Testis (tissue), 3 donors: ENCODE data around the gene KRT9. TPM values are rescaled to one million over a fixed set of nuclear protein-coding genes. Genes with fewer than 3 reads are reported as not detected.
"Not testable (repeated sequence)": the region's sequence is repeated elsewhere in the genome, so short reads cannot be mapped to it uniquely, and the experiment has no call there.

Experiments
- DNase-seq: peaks from one replicate; pipeline ENCODE4 v3.0.0-alpha.2; 2019
- H3K27ac ChIP-seq, 2 donors: fragments of 200-600 bp; sonication (generic); one replicate each; pipeline ENCODE4 v1.5.1; 2019
- H3K27me3 ChIP-seq: fragments of 200-600 bp; sonication (generic); one replicate; pipeline ENCODE4 v1.5.1; 2019
- H3K36me3 ChIP-seq: fragments of 200-600 bp; sonication (generic); one replicate; pipeline ENCODE4 v1.5.1; 2017; ENCODE audit warnings: low read depth; ENCODE audit errors: missing control alignments
- H3K4me1 ChIP-seq: fragments of 200-600 bp; sonication (generic); one replicate; pipeline ENCODE4 v1.5.1; 2019
- H3K4me3 ChIP-seq, 2 donors: fragments of 200-600 bp; sonication (generic); one replicate each; pipeline ENCODE4 v1.5.1; 2017 to 2019
- H3K9me3 ChIP-seq: fragments of 200-600 bp; sonication (generic); one replicate; pipeline ENCODE4 v1.5.1; 2017
- POLR2A ChIP-seq: fragments of 450-650 bp; IDR thresholded peaks from one replicate; pipeline ENCODE4 v1.6.1; 2017; ENCODE audit warnings: antibody characterized with exemption, mild to moderate bottlenecking, moderate library complexity
- WGBS, 2 donors: methylation state at CpG; one replicate each; pipeline ENCODE4 v1.1.5; 2018; 5-methylcytosine and 5-hydroxymethylcytosine counted together
- intact Hi-C: fragments of 100-400 bp; cut with DNase I; formaldehyde crosslinking; loops from one replicate; pipeline ENCODE4 v1.15.1; 2023; ENCODE audit warnings: low total_unique reads
- polyA plus RNA-seq: library from polyadenylated mRNA; stranded (reverse); fragments of 350-450 nt; fragmentation: Illumina TruSeq; extraction: RNeasy Lipid Tissue Mini Kit (QIAGEN cat#74804); gene quantifications from one replicate; pipeline ENCODE4 v1.2.3, GENCODE V29; 2014; ENCODE audit warnings: low read depth, low replicate concordance; ENCODE audit not compliant: insufficient read depth
- total RNA-seq, 2 donors: library from RNA; depleted of rRNA; stranded (reverse); fragments of >200 nt; gene quantifications; one replicate each; pipeline ENCODE4 v1.2.3, GENCODE V29; 2016
- TF ChIP-seq, protein P1 (sequence below), 3 experiments: fragments of 450-650 bp in 2 of 3; fragments of 200-600 bp in 1 of 3; sonication (generic) in 1 of 3; IDR thresholded peaks; one replicate each; pipeline ENCODE4 v1.5.1; 2016 to 2019; ENCODE audit warnings: antibody characterized with exemption in 3 of 3, mild to moderate bottlenecking in 2 of 3, moderate library complexity in 1 of 3

Gene KRT9
- total and polyA plus RNA-seq, 3 donors from 2014 or later: 0.29 to 0.43 TPM; not detected in 1

DNA sequence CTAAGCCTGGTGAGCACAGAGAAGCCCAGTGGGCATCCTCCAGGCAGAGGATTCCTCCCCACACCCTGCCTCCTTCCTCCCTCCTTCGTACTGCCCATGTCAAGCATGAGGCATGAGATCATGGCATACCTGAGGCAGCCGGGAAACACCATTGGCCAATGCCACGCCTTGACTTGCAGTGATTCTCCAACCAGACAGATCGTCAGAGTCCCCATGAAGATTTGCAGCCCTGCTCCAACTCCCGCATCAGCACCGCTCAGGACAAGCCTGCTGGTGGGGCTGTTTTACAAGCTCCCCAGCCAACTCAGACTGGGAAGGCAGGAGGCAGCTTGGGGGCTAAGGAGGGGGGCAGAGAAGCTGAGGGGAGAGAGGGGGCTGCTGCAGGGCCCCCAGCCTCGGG lies 43.6 kb upstream of the KRT9 start:
- Histone ChIP-seq H3K36me3 (no peaks in the 10 kb centered on the region), H3K9me3 (no peaks in the 10 kb centered on the region), H3K27ac (no peak overlapping the region), H3K27me3 (no peaks in the 10 kb centered on the region), H3K4me1 (no peaks in the 10 kb centered on the region), H3K4me3 (no peak overlapping the region)
- TF ChIP-seq, protein P1, sequence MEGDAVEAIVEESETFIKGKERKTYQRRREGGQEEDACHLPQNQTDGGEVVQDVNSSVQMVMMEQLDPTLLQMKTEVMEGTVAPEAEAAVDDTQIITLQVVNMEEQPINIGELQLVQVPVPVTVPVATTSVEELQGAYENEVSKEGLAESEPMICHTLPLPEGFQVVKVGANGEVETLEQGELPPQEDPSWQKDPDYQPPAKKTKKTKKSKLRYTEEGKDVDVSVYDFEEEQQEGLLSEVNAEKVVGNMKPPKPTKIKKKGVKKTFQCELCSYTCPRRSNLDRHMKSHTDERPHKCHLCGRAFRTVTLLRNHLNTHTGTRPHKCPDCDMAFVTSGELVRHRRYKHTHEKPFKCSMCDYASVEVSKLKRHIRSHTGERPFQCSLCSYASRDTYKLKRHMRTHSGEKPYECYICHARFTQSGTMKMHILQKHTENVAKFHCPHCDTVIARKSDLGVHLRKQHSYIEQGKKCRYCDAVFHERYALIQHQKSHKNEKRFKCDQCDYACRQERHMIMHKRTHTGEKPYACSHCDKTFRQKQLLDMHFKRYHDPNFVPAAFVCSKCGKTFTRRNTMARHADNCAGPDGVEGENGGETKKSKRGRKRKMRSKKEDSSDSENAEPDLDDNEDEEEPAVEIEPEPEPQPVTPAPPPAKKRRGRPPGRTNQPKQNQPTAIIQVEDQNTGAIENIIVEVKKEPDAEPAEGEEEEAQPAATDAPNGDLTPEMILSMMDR (IDR thresholded peaks at IDR 0.05): no peak
- no peak for TF ChIP-seq POLR2A
- WGBS, 2 donors: 77 to 80% methylated on average over 6 to 7 of the region's 7 CpGs
- intact Hi-C loops: no loop called here
- DNase-seq: no peak

DNA sequence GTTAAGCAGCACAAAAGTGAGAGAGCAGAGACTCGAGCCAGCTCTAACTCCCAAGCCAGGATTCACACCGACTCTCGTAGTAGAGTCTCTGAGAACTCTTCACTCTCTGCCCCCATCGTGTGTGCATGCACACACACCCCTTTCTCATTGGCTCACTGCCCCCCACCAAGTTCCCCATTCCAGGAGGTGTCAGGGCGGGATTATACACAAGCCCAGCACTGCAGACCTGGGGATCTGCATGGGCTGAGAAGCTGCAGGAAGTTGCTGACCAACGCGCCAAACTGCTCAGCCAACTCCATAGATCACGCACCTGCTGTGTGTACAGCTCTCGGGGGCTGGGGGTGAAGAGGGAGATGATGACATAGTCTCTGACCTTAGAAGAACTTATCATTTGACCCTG lies 42.9 kb upstream of the KRT9 start:
- intact Hi-C loops, DNase-seq, H3K4me1 ChIP-seq, H3K27me3 ChIP-seq, H3K27ac ChIP-seq, H3K9me3 ChIP-seq, H3K36me3 ChIP-seq, H3K4me3 ChIP-seq: not testable (repeated sequence)
- 72% methylated on average over 9 of the region's 9 CpGs for WGBS, 2 donors

DNA sequence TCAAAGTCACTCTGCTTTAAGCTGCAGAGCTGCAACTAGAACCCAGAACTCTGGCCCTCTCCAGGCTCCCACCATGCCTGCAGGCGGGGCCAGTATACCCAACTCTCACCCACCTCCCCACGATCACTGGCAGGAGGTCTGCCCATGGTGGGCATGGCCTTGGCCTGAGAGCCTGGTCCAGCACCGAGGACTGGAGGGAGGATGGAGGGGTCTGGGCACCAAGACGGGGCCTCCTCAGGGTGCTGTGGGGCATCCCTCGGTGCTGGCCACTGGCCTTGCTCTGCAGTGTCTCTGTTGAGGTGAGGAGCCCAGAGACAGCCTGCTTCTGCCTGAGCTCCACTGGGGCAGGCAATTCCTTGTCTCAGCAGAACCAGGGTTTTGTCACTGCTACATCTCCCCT lies 42.2 kb upstream of the KRT9 start:
- no peak for TF ChIP-seq POLR2A
- TF ChIP-seq, protein P1 (IDR thresholded peaks at IDR 0.05): no peak
- 92% methylated on average over 5 of the region's 5 CpGs; no CpG with 5 or more reads in 1 of the 2 donors for WGBS, 2 donors
- no peak for DNase-seq
- Histone ChIP-seq H3K27me3 (no peaks in the 10 kb centered on the region), H3K9me3 (no peaks in the 10 kb centered on the region), H3K27ac (no peak overlapping the region), H3K36me3 (no peaks in the 10 kb centered on the region), H3K4me1 (no peaks in the 10 kb centered on the region), H3K4me3 (no peak overlapping the region)
- intact Hi-C loops: no loop called here

DNA sequence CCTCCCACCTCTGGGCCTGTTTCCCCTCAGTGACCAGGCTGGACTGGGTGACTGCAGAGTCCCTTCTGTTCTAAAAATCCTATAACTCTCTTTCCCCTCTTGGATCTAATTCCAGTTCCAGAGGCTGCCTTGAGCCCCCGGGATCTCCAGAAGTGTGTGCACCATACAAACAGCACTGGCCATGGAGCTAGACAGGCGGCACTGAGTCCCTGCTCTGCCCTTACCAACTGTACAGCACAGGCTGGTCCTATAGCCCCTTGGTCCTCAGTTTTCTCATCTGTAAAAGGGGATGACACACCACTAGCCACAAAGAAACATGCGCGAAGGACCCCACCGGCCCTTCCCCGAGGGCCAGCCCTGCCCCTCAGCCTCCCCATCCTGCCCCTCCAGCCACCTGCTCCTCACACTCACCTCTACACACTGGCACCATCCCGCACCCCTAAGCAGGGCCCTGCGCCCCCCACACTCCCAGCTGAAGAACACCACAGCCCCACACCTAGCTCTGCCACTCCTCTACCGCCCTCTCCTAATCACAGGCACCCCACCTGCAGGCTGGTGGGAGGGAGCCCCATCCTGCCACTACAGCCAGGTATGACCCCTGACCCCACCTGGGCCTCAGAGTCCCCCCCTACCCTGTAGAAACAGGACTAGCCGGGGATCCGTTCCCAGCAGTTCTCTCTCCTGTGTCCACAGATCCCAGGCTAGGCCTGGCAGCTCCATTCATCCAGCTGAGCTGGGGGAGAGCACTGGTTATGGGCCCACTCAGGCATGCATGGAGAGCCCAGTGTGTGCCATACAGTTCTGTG lies 41.6 kb upstream of the KRT9 start:
- Histone ChIP-seq H3K4me1 (no peaks in the 10 kb centered on the region), H3K9me3 (no peaks in the 10 kb centered on the region), H3K4me3 (no peak overlapping the region), H3K27ac (no peak overlapping the region), H3K27me3 (no peaks in the 10 kb centered on the region), H3K36me3 (no peaks in the 10 kb centered on the region)
- no peak for DNase-seq
- 88 to 90% methylated on average over 11 of the region's 11 CpGs for WGBS, 2 donors
- intact Hi-C loops: no loop called here
- no peak for TF ChIP-seq POLR2A
- TF ChIP-seq, protein P1 (IDR thresholded peaks at IDR 0.05): no peak

DNA sequence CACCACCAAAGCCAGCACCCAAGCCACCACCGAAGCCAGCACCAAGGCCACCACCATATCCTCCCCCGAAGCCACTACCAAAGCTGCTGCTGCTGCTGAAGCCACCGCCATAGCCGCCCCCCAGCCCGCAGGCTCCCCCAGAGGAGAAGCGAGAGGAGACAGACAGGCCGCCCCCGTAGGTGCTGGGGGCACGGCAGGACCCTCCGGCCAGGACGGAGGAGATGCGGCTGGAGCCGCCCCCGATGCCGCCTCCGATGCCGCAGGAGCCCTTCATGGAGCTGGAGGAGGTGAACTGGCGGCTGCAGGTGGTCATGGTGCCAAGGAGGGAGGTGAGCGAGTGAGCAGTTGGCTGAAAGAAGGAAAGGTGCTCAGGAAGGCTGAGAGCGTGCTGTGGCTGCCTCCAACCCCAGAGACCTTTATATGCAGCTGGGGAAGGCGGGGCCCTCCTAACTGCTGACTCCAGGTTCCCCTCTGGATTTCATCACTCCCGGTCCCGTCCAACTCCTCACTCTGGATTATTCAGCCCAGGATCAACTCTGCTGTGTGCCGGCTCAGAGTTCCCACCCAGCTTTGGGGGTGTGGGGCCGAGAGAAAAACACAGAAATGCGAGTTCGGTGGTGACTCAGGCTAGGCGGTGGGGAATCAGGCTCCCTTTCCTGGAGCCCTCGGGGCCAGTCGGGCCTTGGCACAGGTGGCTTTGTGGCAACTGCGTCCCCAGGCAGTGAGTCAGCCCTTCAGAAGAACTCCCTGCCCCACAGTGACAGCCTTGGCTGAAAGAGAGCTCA lies 40.7 kb upstream of the KRT9 start, which contains the start of gene KRT16:
KRT16 (minus strand) TSS at position 392 of the 785 bp plus-strand sequence; CDS start at position 313, 79 bp downstream.
- H3K36me3 ChIP-seq, H3K27ac ChIP-seq, DNase-seq, H3K27me3 ChIP-seq, H3K4me1 ChIP-seq, H3K4me3 ChIP-seq, H3K9me3 ChIP-seq, intact Hi-C loops: not testable (repeated sequence)
- WGBS, 2 donors: 78 to 85% methylated on average over 16 to 31 of the region's 31 CpGs
